Smooth muscle cell (in vitro differentiated cells): ENCODE measurements around the gene MXI1. TPM values are rescaled to one million over a fixed set of nuclear protein-coding genes. Genes with fewer than 3 reads are reported as not detected.
"Not testable (repeated sequence)": the region's sequence is repeated elsewhere in the genome, so short reads cannot be mapped to it uniquely, and the experiment has no call there.

Source experiments
- DNase-seq: peaks from one replicate; lab custom pipeline; 2025; ENCODE audit not compliant: unreplicated experiment; lab: John Stamatoyannopoulos, UW
- H2AFZ ChIP-seq: fragments of 200-600 bp; sonication (generic); 2 replicates; pipeline ENCODE4 v1.6.0; 2016; ENCODE audit warnings: antibody characterized with exemption, low read depth, mild to moderate bottlenecking
- H3F3A ChIP-seq: fragments of 200-600 bp; sonication (generic); 2 replicates; pipeline ENCODE4 v1.6.0; 2017; ENCODE audit warnings: antibody characterized with exemption, low read depth
- H3K27ac ChIP-seq: fragments of 200-600 bp; sonication (generic); 2 replicates; pipeline ENCODE4 v1.5.1; 2016; ENCODE audit warnings: low read depth, mild to moderate bottlenecking
- H3K27me3 ChIP-seq: fragments of 200-600 bp; sonication (generic); 2 replicates; pipeline ENCODE4 v1.6.1; 2016; ENCODE audit warnings: low read depth, mild to moderate bottlenecking
- H3K36me3 ChIP-seq: fragments of 200-600 bp; sonication (generic); 2 replicates; pipeline ENCODE4 v1.5.1; 2016; ENCODE audit warnings: low read depth
- H3K4me1 ChIP-seq: fragments of 200-600 bp; sonication (generic); 2 replicates; pipeline ENCODE4 v1.5.1; 2016; ENCODE audit warnings: low read depth
- H3K4me2 ChIP-seq: fragments of 200-600 bp; sonication (generic); 2 replicates; pipeline ENCODE4 v1.6.0; 2016; ENCODE audit warnings: mild to moderate bottlenecking
- H3K4me3 ChIP-seq: fragments of 200-600 bp; sonication (generic); 2 replicates; pipeline ENCODE4 v1.5.1; 2016; ENCODE audit warnings: mild to moderate bottlenecking
- H3K79me2 ChIP-seq: fragments of 200-600 bp; sonication (generic); 2 replicates; pipeline ENCODE4 v1.6.0; 2016; ENCODE audit warnings: low read depth, mild to moderate bottlenecking
- H3K9ac ChIP-seq: fragments of 200-600 bp; sonication (generic); 2 replicates; pipeline ENCODE4 v1.6.0; 2016; ENCODE audit warnings: low read depth
- H3K9me3 ChIP-seq: fragments of 200-600 bp; sonication (generic); replicated peaks from 2 replicates; pipeline ENCODE4 v1.5.1; 2016; ENCODE audit warnings: low read depth
- H4K20me1 ChIP-seq: fragments of 200-600 bp; sonication (generic); 2 replicates; pipeline ENCODE4 v1.6.0; 2016; ENCODE audit warnings: low read depth
- CTCF ChIP-seq: fragments of 200-600 bp; sonication (generic); IDR thresholded peaks from 2 replicates; pipeline ENCODE4 v1.5.1; 2017; ENCODE audit warnings: borderline replicate concordance, mild to moderate bottlenecking, antibody characterized with exemption; ENCODE audit not compliant: insufficient read depth, poor library complexity, severe bottlenecking
- WGBS: methylation state at CpG from one replicate; pipeline ENCODE4 v1.1.7; 2016; ENCODE audit warnings: low lambda C conversion rate; 5-methylcytosine and 5-hydroxymethylcytosine counted together
- polyA plus RNA-seq: library from polyadenylated mRNA; unstranded; fragments of >200 nt; fragmentation: Nextera tagmentation; extraction: Ambion mirVana; gene quantifications from 2 replicates; pipeline ENCODE4 v1.2.1, GENCODE V29; 2016
- total RNA-seq: library from RNA; depleted of rRNA; stranded (reverse); fragments of >200 nt; gene quantifications from 2 replicates; pipeline ENCODE4 v1.2.3, GENCODE V29; 2014

The MXI1 gene
- total and polyA plus RNA-seq, 2 experiments from 2014 or later = 35.9 to 52.3 TPM

GRCh38 chr10:110244550-110244949 lies 37.1 kb downstream of the MXI1 start:
- WGBS = 91% methylated on average over 3 of the region's 3 CpGs
- no peak for DNase-seq

GRCh38 chr10:110247833-110248232 lies 40.4 kb downstream of the MXI1 start:
- DNase-seq, H3K27me3 ChIP-seq, H3K4me2 ChIP-seq, H3K36me3 ChIP-seq, H3K4me3 ChIP-seq, H3K79me2 ChIP-seq, H2AFZ ChIP-seq, H3F3A ChIP-seq, H3K9me3 ChIP-seq, H3K4me1 ChIP-seq, H3K9ac ChIP-seq, H3K27ac ChIP-seq: not testable (repeated sequence)
- peaks cover 66% of the 10 kb centered on the region for H4K20me1 ChIP-seq
- WGBS = 100% methylated on average over 3 of the region's 5 CpGs

More at GRCh38 chr10:110244550-110244949, 37.1 kb downstream of the MXI1 start:
- Histone ChIP-seq H3K27ac (no peak overlapping the region), H3K79me2 (peaks cover 11% of the 10 kb centered on the region), H3K4me3 (no peak overlapping the region), H3K9ac (no peak overlapping the region), H4K20me1 (peaks cover 71% of the 10 kb centered on the region), H3F3A (no peaks in the 10 kb centered on the region), H3K4me2 (no peak overlapping the region), H3K36me3 (no peaks in the 10 kb centered on the region), H2AFZ (no peak overlapping the region), H3K9me3 (no peaks in the 10 kb centered on the region), H3K27me3 (no peaks in the 10 kb centered on the region), H3K4me1 (peaks cover 9% of the 10 kb centered on the region)
- TF ChIP-seq CTCF = no peak

- H2AFZ ChIP-seq, H3K79me2 ChIP-seq, H3K36me3 ChIP-seq, H3K4me1 ChIP-seq, H3K4me3 ChIP-seq, H3K27me3 ChIP-seq, H3K9me3 ChIP-seq, DNase-seq, H3K27ac ChIP-seq, H3K9ac ChIP-seq, H3F3A ChIP-seq, H3K4me2 ChIP-seq: not testable (repeated sequence)
- WGBS = 80% methylated on average over 1 of the region's 1 CpG
- peaks cover 61% of the 10 kb centered on the region for H4K20me1 ChIP-seq
Measured at GRCh38 chr10:110249489-110249888, 42.1 kb downstream of the MXI1 start.

- H2AFZ ChIP-seq, H3K9ac ChIP-seq, H3K27ac ChIP-seq, H3K4me3 ChIP-seq, H3K79me2 ChIP-seq, H3K4me2 ChIP-seq, H3K9me3 ChIP-seq, H3K36me3 ChIP-seq, DNase-seq, H3F3A ChIP-seq, H3K4me1 ChIP-seq, H3K27me3 ChIP-seq: not testable (repeated sequence)
- 77% methylated on average over 1 of the region's 1 CpG for WGBS
- peaks cover 53% of the 10 kb centered on the region for H4K20me1 ChIP-seq
Measured at GRCh38 chr10:110251392-110251791, 44.0 kb downstream of the MXI1 start.

GRCh38 chr10:110252151-110252550 lies 44.7 kb downstream of the MXI1 start:
- H3K27me3 ChIP-seq = no peaks in the 10 kb centered on the region
- no peaks in the 10 kb centered on the region for H3K79me2 ChIP-seq
- peaks cover 53% of the 10 kb centered on the region for H4K20me1 ChIP-seq
- no peak overlapping the region for H3K9ac ChIP-seq
- H3F3A ChIP-seq = no peaks in the 10 kb centered on the region
- WGBS = 92% methylated on average over 1 of the region's 1 CpG
- TF ChIP-seq CTCF = no peak
- H3K9me3 ChIP-seq = no peaks in the 10 kb centered on the region
- H3K4me1 ChIP-seq = no peaks in the 10 kb centered on the region
- H3K4me3 ChIP-seq = no peak overlapping the region
- H2AFZ ChIP-seq = no peak overlapping the region
- no peak for DNase-seq
- no peak overlapping the region for H3K27ac ChIP-seq
- H3K4me2 ChIP-seq = no peak overlapping the region
- peaks cover 6% of the 10 kb centered on the region for H3K36me3 ChIP-seq
